MM.1S (cell line): ENCODE results near the gene STEAP1B.
"Not testable (repeated sequence)": the region's sequence is repeated elsewhere in the genome, so short reads cannot be mapped to it uniquely, and the experiment has no call there.

ENCODE experiments used
- EZH2phosphoT487 ChIP-seq: fragments of 300-600 bp; sonication (generic); IDR thresholded peaks from 2 replicates; pipeline ENCODE4 v1.6.1; 2018; ENCODE audit warnings: antibody characterized with exemption, low read length
- TF ChIP-seq, protein P1 (sequence below): fragments of 300-600 bp; sonication (generic); IDR thresholded peaks from 2 replicates; pipeline ENCODE4 v1.5.1; 2016; ENCODE audit warnings: antibody characterized with exemption, low read length, mixed read lengths

DNA sequence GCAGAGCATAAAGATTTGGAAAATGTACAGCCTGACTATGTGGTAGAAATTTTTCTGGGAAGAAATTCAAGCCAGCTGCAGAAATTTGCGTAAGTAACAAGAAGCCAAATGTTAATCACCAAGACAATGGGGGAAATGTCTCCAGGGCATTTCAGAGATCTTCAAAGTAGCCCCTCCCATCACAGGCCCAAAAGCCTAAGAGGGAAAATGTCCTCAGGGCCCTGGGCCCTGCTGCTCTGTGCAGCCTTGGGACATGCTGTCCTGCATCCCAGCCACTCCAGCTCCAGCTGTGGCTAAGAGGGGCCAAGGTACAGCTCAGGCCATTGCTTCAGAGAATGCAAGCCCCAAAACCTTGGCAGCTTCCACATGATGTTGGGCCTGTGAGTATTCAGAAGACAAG lies 19.6 kb upstream of the STEAP1B start:
- TF ChIP-seq, protein P1, sequence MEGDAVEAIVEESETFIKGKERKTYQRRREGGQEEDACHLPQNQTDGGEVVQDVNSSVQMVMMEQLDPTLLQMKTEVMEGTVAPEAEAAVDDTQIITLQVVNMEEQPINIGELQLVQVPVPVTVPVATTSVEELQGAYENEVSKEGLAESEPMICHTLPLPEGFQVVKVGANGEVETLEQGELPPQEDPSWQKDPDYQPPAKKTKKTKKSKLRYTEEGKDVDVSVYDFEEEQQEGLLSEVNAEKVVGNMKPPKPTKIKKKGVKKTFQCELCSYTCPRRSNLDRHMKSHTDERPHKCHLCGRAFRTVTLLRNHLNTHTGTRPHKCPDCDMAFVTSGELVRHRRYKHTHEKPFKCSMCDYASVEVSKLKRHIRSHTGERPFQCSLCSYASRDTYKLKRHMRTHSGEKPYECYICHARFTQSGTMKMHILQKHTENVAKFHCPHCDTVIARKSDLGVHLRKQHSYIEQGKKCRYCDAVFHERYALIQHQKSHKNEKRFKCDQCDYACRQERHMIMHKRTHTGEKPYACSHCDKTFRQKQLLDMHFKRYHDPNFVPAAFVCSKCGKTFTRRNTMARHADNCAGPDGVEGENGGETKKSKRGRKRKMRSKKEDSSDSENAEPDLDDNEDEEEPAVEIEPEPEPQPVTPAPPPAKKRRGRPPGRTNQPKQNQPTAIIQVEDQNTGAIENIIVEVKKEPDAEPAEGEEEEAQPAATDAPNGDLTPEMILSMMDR: not testable (repeated sequence)
- not testable (repeated sequence) for TF ChIP-seq EZH2phosphoT487
